ENCODE results near the gene SPTSSB. TPM values are rescaled to one million over a fixed set of nuclear protein-coding genes. Genes with fewer than 3 reads are reported as not detected.

SPTSSB gene
- total RNA-seq, 2 donors from 2014 or later: 0.32 TPM; not detected in 1

DNA sequence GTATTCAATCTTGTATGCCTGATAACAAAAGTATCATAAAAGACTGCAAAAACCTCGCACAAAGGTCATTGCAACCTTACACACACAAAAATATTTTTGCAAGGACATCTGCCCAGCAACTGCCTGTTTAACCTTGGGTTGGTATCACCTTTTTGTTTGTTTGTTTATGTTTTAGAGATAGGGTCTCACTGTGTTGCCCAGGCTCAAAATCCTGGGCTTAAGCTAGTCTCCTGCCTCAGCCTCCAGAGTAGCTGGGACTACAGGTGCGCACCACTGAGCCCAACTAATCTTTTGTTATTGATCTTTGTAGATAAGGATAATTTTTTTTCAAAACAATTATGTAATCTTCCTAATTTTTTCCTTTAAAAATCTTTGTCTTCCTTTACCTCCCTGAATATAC lies 54.2 kb downstream of the SPTSSB start:
- Mint-ChIP-seq H3K4me1 (peaks cover 8% of the 10 kb centered on the region), H3K27me3 (no peaks in the 10 kb centered on the region)

DNA sequence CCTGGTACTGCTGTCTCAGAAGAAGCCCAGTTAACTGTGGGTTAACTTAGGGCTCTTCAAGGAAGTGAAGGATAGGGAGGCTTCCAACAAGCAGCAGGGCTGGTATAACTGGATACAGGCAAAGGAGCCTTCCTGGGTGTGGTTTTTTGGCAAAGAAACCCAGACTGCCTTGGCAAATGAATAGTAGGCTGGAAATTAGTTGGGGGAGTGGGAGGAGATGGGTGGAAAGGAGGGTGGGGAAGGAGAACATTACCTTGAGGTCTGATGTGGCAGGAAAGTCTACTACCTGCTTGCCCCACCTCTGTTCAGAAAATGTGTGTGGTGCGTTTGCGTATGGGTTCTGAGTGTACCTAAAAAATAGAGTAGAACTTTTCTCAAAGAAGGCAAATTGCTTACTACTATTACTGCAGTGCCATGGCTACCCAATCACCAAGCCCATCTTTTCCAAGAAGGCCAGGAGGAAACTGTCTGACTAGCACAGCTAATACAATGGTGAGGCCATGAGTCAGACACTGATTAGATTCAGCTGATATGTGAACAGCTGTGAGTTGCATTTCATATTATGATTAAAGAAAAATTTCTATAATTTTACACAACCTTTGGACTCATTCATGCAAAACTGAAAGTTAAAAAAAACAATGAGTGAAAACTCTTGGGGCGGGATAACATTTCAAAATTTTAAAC lies 55.2 kb downstream of the SPTSSB start:
- H3K36me3 Mint-ChIP-seq (ENCODE audit: low read depth): no peaks in the 10 kb centered on the region

More for the DNA sequence above, 54.2 kb downstream of the SPTSSB start:
- Mint-ChIP-seq H3K36me3 (ENCODE audit: low read depth) (no peaks in the 10 kb centered on the region), H3K27ac (no peak overlapping the region), H3K4me3 (no peak overlapping the region)
- ATAC-seq (no peak), DNase-seq (no peak)
- H3K9me3 ChIP-seq (ENCODE audit: control insufficient read depth, low read length, poor library complexity, severe bottlenecking): peaks cover 2% of the 10 kb centered on the region

DNA sequence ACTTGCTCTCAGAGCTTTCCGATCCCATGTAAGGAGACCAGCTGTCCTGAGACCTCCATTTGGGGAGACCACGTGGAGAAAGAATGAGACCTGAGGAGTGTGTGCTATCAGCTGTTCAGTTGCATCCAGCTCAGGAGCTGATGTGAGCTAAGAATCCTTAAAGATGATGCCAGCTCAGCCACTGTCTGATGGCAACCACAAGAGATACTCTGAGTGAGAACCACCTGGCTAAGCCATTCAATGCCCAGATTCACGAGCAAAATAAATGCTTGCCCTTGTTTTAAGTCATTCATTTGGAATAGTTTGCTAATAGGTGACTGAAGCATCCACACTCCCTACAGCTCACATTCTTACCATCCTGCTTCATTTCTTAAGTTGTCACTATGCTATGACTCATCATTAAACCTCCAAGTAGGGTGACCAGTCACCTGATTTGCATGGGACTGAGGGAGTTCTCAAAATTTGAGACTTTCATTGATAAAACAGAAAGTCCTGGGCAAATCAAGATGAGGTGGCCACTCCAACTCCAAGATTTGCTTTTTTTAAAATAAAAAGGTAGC lies 56.4 kb downstream of the SPTSSB start:
- no peak overlapping the region for H3K27ac Mint-ChIP-seq
- no peaks in the 10 kb centered on the region for H3K36me3 Mint-ChIP-seq (ENCODE audit: low read depth)
- peaks cover 2% of the 10 kb centered on the region for H3K9me3 ChIP-seq (ENCODE audit: control insufficient read depth, low read length, poor library complexity, severe bottlenecking)
- no peaks in the 10 kb centered on the region for H3K27me3 Mint-ChIP-seq
- ATAC-seq (no peak), DNase-seq (no peak)
- H3K4me3 Mint-ChIP-seq: no peak overlapping the region
- H3K4me1 Mint-ChIP-seq: peaks cover 26% of the 10 kb centered on the region

More for the DNA sequence above, 55.2 kb downstream of the SPTSSB start:
- H3K27ac Mint-ChIP-seq: no peak overlapping the region
- no peak overlapping the region for H3K4me3 Mint-ChIP-seq
- H3K9me3 ChIP-seq (ENCODE audit: control insufficient read depth, low read length, poor library complexity, severe bottlenecking): peaks cover 2% of the 10 kb centered on the region
- H3K4me1 Mint-ChIP-seq: peaks cover 14% of the 10 kb centered on the region
- no peak for ATAC-seq
- H3K27me3 Mint-ChIP-seq: no peaks in the 10 kb centered on the region
- no peak for DNase-seq

DNA sequence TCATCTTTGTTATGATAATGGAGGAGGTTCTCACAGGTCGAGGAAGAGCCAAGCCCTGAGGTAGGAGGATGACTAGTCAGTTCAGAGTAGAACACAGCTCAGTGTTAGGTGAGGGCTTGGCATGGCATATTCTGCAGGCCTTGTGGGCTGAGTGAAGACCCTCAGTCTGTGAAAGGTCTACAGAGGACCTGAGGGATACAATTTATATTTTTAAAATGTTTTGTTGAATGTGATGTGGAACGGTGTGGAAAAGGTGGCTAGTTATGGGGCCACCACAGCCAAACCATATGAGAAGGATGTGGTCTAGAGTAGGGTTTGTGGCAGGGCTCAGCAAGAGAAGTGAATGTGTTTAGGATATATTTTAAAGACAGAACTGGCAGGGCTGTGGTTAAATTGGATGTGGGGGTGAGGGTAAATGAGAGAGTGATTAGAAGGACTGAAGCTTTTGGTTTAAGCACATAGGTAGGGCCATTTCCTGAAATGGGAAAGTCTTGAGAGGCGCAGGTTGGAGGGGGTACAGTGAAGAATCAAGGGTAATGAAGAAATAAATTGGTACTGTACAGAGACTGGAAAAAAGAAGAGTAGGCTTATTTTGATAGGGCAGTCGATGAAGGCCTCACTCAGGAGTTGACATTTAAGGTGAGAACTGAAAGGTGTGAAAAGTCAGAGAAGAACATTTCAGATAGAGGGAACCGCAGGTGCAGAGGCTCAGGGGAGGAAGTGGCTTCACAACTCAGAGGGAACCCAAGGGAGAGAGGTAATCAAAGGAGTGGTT lies 60.5 kb downstream of the SPTSSB start:
- ATAC-seq (peak; percentile 85), DNase-seq (no peak)
- H3K9me3 ChIP-seq (ENCODE audit: control insufficient read depth, low read length, poor library complexity, severe bottlenecking): peaks cover under 1% of the 10 kb centered on the region
- Mint-ChIP-seq H3K4me1 (peaks cover 31% of the 10 kb centered on the region), H3K4me3 (peak overlapping the region; percentile 60), H3K36me3 (ENCODE audit: low read depth) (no peaks in the 10 kb centered on the region), H3K27ac (peak overlapping the region; percentile 56), H3K27me3 (no peaks in the 10 kb centered on the region)

DNA sequence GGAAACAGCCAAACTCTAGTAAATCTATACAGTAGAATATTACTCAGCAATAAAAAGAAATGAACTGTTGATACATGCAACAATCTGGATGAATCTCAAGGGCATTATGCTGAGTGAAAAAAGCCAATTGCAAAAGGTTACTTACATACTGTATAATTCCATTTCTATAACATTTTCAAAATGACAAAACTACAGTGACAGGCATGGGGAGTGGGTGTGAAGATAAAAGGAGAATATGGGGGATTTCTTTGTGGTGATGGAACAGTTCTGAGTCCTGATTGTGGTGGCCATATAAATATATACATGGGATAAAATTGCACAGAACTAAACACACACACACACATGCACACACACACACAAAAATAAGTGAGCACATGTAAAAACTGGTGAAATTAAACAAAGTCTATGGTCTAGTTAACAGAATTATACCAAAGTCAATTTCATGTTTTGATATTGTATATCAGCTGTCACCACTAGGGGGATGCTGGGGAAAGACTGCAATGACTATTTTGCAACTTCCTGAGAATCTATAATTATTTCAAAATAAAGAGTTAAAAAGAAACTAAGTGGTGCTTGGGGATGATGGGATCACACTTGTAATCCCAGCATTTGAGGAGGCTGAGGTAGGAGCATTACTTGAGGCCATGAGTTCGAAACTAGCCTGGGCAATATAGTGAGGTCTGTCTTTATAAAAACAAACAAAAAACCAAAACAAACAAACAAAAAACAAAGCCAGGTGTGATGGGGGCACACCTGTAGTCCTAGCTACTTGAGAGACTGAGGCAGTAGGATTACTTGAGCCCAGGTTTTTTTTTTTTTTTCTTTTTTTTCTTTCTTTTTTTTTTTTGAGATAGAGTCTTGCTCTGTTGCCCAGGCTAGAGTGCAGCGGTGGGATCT lies 66.0 kb downstream of the SPTSSB start:
- Mint-ChIP-seq H3K27me3 (no peaks in the 10 kb centered on the region), H3K4me3 (no peak overlapping the region), H3K27ac (no peak overlapping the region), H3K4me1 (peaks cover 9% of the 10 kb centered on the region), H3K36me3 (ENCODE audit: low read depth) (peaks cover 2% of the 10 kb centered on the region)
- no peaks in the 10 kb centered on the region for H3K9me3 ChIP-seq (ENCODE audit: control insufficient read depth, low read length, poor library complexity, severe bottlenecking)
- DNase-seq (no peak), ATAC-seq (peak; percentile 44)

DNA sequence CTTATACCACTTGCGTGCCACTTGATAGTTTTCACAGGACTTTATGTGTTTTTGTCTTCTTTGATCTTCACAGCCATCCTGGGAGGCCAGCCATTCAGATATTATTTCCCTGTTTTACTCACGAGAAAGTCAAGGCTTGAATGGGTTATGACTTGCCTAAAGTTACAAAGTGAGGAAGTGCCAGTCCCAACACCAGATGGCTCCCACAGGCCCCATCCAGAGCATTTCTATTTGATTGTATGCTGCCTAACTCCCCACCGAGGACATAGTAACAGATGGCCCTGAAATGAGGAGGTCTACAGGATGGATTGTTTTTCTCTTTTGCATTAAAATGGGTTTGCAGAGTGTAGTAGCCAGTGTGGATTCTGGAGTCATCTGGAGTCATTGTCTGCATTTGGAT lies 74.5 kb downstream of the SPTSSB start:
- H3K9me3 ChIP-seq (ENCODE audit: control insufficient read depth, low read length, poor library complexity, severe bottlenecking): no peaks in the 10 kb centered on the region
- Mint-ChIP-seq H3K36me3 (ENCODE audit: low read depth) (peaks cover 2% of the 10 kb centered on the region), H3K4me3 (no peak overlapping the region), H3K4me1 (no peaks in the 10 kb centered on the region), H3K27ac (no peak overlapping the region), H3K27me3 (peaks cover 7% of the 10 kb centered on the region)
- DNase-seq: no peak
- no peak for ATAC-seq

DNA sequence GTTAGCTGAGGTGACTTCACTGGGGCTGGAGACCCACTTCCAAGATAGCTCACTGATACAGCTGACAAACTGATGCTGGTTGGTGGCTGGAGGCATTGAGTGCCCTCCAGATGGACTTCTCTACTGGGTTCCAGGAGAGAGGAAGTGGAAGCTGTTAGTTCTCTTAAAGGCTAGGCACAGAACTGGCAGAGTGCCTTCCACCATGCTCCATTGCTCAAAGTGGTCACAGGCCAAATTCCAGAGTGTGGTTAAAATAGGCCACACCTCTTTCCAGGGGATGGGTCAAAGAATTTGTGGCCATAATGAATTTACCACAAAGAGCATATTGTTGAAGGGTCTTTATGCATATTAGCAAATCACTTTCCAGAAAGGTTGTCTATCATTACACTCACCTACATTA lies 76.0 kb downstream of the SPTSSB start:
- peaks cover 2% of the 10 kb centered on the region for H3K36me3 Mint-ChIP-seq (ENCODE audit: low read depth)
- no peaks in the 10 kb centered on the region for H3K9me3 ChIP-seq (ENCODE audit: control insufficient read depth, low read length, poor library complexity, severe bottlenecking)
- peaks cover 7% of the 10 kb centered on the region for H3K27me3 Mint-ChIP-seq
- no peak overlapping the region for H3K27ac Mint-ChIP-seq
- no peak for ATAC-seq
- H3K4me1 Mint-ChIP-seq: no peaks in the 10 kb centered on the region
- H3K4me3 Mint-ChIP-seq: no peak overlapping the region
- DNase-seq: no peak

Other genes with a start within 250 kb of the SPTSSB start
- 10 to 100 TPM; 45.0 to 46.2 TPM for gene NMD3, start 150.2 kb downstream of the SPTSSB start, total RNA-seq
- gene OTOL1, start 125.3 kb upstream of the SPTSSB start, total RNA-seq: not detected

Data from T-helper 17 cell (primary cell).